ENCODE results near the gene SSTR3. TPM values are rescaled to one million over a fixed set of nuclear protein-coding genes. Genes with fewer than 3 reads are reported as not detected.
"Not testable (repeated sequence)": the region's sequence is repeated elsewhere in the genome, so short reads cannot be mapped to it uniquely, and the experiment has no call there.

The SSTR3 gene
- polyA plus RNA-seq, 1 donor from 2014 or later: not detected

DNA sequence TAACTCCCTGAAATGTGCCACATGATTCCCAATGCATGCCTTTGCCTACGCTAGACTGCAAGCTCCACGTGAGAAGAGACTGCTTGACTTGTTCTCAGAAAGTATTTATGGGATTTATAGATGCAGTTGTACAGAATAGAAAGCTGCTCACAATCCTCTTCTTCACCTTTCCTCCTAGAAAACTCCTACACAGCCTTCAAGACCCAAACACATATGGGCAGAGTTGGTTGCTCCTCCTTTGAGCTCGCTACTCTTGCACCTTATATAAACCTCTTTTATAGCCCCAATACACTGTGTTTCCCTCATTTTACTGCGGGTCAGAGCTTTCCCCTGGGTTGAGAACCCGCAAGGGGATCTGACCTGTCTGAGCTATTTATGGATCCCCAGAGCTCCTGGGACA is 40.6 kb downstream of the SSTR3 start:
- Histone ChIP-seq H3K27me3 (ENCODE audit: insufficient read depth, low read depth, low read length) (no peaks in the 10 kb centered on the region), H3K9me2 (ENCODE audit: insufficient read depth, low read length) (no peaks in the 10 kb centered on the region), H3K9ac (ENCODE audit: low read length) (no peak overlapping the region), H2AFZ (ENCODE audit: low read depth, low read length) (no peak overlapping the region), H3K4me2 (ENCODE audit: low read length) (no peak overlapping the region), H4K20me1 (ENCODE audit: insufficient read depth) (no peaks in the 10 kb centered on the region), H3K27ac (ENCODE audit: low read length) (no peak overlapping the region), H3K79me2 (replicated peaks; ENCODE audit: insufficient read depth, low read length) (no peaks in the 10 kb centered on the region), H3K9me3 (ENCODE audit: low read length) (no peaks in the 10 kb centered on the region), H3F3A (ENCODE audit: insufficient read depth, low read length, poor library complexity, severe bottlenecking) (no peaks in the 10 kb centered on the region), H3K4me3 (ENCODE audit: low read length) (no peak overlapping the region), H3K36me3 (ENCODE audit: insufficient read depth, low read length) (no peaks in the 10 kb centered on the region)
- no peak for TF ChIP-seq POLR2AphosphoS5 (IDR thresholded peaks at IDR 0.05)
- no peak for TF ChIP-seq SMC3 (conservative IDR thresholded peaks at IDR 0.05; ENCODE audit: poor library complexity)
- no peak for TF ChIP-seq RAD21 (conservative IDR thresholded peaks at IDR 0.05)
- no peak for TF ChIP-seq MXI1 (conservative IDR thresholded peaks at IDR 0.05; ENCODE audit: poor library complexity, severe bottlenecking)
- TF ChIP-seq, protein P1, sequence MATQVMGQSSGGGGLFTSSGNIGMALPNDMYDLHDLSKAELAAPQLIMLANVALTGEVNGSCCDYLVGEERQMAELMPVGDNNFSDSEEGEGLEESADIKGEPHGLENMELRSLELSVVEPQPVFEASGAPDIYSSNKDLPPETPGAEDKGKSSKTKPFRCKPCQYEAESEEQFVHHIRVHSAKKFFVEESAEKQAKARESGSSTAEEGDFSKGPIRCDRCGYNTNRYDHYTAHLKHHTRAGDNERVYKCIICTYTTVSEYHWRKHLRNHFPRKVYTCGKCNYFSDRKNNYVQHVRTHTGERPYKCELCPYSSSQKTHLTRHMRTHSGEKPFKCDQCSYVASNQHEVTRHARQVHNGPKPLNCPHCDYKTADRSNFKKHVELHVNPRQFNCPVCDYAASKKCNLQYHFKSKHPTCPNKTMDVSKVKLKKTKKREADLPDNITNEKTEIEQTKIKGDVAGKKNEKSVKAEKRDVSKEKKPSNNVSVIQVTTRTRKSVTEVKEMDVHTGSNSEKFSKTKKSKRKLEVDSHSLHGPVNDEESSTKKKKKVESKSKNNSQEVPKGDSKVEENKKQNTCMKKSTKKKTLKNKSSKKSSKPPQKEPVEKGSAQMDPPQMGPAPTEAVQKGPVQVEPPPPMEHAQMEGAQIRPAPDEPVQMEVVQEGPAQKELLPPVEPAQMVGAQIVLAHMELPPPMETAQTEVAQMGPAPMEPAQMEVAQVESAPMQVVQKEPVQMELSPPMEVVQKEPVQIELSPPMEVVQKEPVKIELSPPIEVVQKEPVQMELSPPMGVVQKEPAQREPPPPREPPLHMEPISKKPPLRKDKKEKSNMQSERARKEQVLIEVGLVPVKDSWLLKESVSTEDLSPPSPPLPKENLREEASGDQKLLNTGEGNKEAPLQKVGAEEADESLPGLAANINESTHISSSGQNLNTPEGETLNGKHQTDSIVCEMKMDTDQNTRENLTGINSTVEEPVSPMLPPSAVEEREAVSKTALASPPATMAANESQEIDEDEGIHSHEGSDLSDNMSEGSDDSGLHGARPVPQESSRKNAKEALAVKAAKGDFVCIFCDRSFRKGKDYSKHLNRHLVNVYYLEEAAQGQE (IDR thresholded peaks at IDR 0.05; ENCODE audit: borderline replicate concordance): no peak
- no peak for TF ChIP-seq EZH2 (IDR thresholded peaks at IDR 0.05; ENCODE audit: borderline replicate concordance, insufficient read depth, low read length, poor library complexity, severe bottlenecking)
- TF ChIP-seq EP300 (conservative IDR thresholded peaks at IDR 0.05; ENCODE audit: poor library complexity, severe bottlenecking): no peak
- TF ChIP-seq TAF1 (IDR thresholded peaks at IDR 0.05; ENCODE audit: low read depth): no peak
- TF ChIP-seq, protein P2, sequence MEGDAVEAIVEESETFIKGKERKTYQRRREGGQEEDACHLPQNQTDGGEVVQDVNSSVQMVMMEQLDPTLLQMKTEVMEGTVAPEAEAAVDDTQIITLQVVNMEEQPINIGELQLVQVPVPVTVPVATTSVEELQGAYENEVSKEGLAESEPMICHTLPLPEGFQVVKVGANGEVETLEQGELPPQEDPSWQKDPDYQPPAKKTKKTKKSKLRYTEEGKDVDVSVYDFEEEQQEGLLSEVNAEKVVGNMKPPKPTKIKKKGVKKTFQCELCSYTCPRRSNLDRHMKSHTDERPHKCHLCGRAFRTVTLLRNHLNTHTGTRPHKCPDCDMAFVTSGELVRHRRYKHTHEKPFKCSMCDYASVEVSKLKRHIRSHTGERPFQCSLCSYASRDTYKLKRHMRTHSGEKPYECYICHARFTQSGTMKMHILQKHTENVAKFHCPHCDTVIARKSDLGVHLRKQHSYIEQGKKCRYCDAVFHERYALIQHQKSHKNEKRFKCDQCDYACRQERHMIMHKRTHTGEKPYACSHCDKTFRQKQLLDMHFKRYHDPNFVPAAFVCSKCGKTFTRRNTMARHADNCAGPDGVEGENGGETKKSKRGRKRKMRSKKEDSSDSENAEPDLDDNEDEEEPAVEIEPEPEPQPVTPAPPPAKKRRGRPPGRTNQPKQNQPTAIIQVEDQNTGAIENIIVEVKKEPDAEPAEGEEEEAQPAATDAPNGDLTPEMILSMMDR (IDR thresholded peaks at IDR 0.05; ENCODE audit: poor library complexity, severe bottlenecking): no peak

DNA sequence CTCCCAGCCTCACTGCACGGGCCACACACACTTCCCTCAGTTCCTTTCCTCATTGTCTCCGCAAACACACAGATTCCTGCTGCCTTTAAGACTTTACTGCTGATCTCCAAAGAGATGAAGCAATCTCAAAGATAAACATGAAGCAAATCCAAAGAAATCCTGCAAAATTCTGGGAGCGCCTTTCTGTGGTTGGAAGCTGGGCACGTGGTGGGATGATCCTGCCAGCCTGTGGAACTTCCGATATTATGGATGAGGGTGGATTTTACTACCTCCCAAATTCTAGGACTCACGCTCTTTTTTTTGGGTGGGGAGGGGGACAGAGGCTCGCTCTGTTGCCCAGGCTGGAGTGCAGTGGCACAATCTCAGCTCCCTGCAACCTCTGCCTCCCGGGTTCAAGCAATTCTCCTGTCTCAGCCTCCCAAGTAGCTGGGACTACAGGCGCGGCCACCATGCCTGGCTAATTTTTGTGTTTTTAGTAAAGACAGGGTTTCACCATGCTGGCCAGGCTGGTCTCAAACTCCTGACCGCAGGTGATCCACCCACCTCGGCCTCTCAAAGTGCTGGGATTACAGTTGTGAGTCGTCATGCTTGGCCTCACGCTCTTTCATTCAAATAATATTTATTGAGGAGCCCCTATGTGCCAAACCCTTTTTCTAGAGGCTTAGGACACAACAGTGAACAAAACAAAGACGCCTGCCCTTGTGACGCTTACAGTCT is 41.4 kb downstream of the SSTR3 start:
- not testable (repeated sequence) for H3K9me2 ChIP-seq (ENCODE audit: insufficient read depth, low read length); H3K27ac ChIP-seq (ENCODE audit: low read length); H2AFZ ChIP-seq (ENCODE audit: low read depth, low read length); H3K27me3 ChIP-seq (ENCODE audit: insufficient read depth, low read depth, low read length); H3K4me2 ChIP-seq (ENCODE audit: low read length); H3K79me2 ChIP-seq (replicated peaks; ENCODE audit: insufficient read depth, low read length); H3K4me3 ChIP-seq (ENCODE audit: low read length); H3K36me3 ChIP-seq (ENCODE audit: insufficient read depth, low read length); H3K9me3 ChIP-seq (ENCODE audit: low read length); H3K9ac ChIP-seq (ENCODE audit: low read length); H4K20me1 ChIP-seq (ENCODE audit: insufficient read depth); H3F3A ChIP-seq (ENCODE audit: insufficient read depth, low read length, poor library complexity, severe bottlenecking)

All from neural cell (in vitro differentiated cells).